A673 (cell line): ENCODE measurements around the gene GPR27. TPM values are rescaled to one million over a fixed set of nuclear protein-coding genes. Genes with fewer than 3 reads are reported as not detected.
A peak's percentile ranks its signal among the peaks of the same experiment; 100 is the strongest.

Experiments
- BruUV-seq: library from RNA; stranded (reverse); fragments of 400-500 nt; replicated peaks from 2 replicates; lab custom pipeline; 2021; lab: Mats Ljungman, UMichigan
- CTCF ChIA-PET: fragments of 300-600 bp; sonication (Branson Sonifier 250); formaldehyde crosslinking; loops from one replicate; lab custom pipeline; 2022; ENCODE audit warnings: antibody characterized with exemption; lab: Charles Lee
- POLR2A ChIA-PET: fragments of 300-600 bp; sonication (Branson Sonifier 250); formaldehyde crosslinking; loops from one replicate; lab custom pipeline; 2022; ENCODE audit warnings: antibody characterized with exemption; ENCODE audit not compliant: low non-redundant PET; lab: Charles Lee
- DNase-seq: peaks from one replicate; pipeline ENCODE4 v3.0.0-alpha.2; 2015; ENCODE audit warnings: low spot score
- H3K27ac ChIP-seq: fragments of 200-600 bp; sonication (generic); 2 replicates; pipeline ENCODE4 v1.5.1; 2016; ENCODE audit warnings: mixed run types, low read depth, mild to moderate bottlenecking, mixed read lengths, antibody characterized with exemption, low read length; ENCODE audit not compliant: poor library complexity, severe bottlenecking
- H3K27me3 ChIP-seq: fragments of 200-600 bp; sonication (generic); replicated peaks from 2 replicates; pipeline ENCODE4 v1.6.1; 2017; ENCODE audit warnings: mixed run types, low read depth, mild to moderate bottlenecking, mixed read lengths, antibody characterized with exemption, low read length; ENCODE audit not compliant: insufficient read depth, poor library complexity
- H3K36me3 ChIP-seq: fragments of 200-600 bp; sonication (generic); 2 replicates; pipeline ENCODE4 v1.6.1; 2016; ENCODE audit warnings: mixed run types, mild to moderate bottlenecking, mixed read lengths, antibody characterized with exemption, low read length; ENCODE audit not compliant: insufficient read depth, poor library complexity, severe bottlenecking
- H3K4me1 ChIP-seq: fragments of 200-600 bp; sonication (generic); 2 replicates; pipeline ENCODE4 v1.6.1; 2017; ENCODE audit warnings: mixed run types, mild to moderate bottlenecking, mixed read lengths, antibody characterized with exemption, low read length; ENCODE audit not compliant: insufficient read depth, poor library complexity, severe bottlenecking
- H3K4me3 ChIP-seq: fragments of 200-600 bp; sonication (generic); 2 replicates; pipeline ENCODE4 v1.5.1; 2016; ENCODE audit warnings: low read depth, mixed run types, mild to moderate bottlenecking, mixed read lengths, low read length; ENCODE audit not compliant: poor library complexity, severe bottlenecking
- H3K9me3 ChIP-seq: fragments of 200-600 bp; sonication (generic); 2 replicates; pipeline ENCODE4 v1.6.1; 2016; ENCODE audit warnings: mixed run types, low read depth, mild to moderate bottlenecking, mixed read lengths, antibody characterized with exemption, low read length; ENCODE audit not compliant: poor library complexity, severe bottlenecking
- CTCF ChIP-seq: fragments of 300-800, 200-600 bp; sonication (generic); conservative IDR thresholded peaks from 2 replicates; pipeline ENCODE4 v1.5.1; 2017; ENCODE audit warnings: low read depth, mild to moderate bottlenecking, antibody characterized with exemption, low read length, moderate library complexity, mixed read lengths
- EZH2 ChIP-seq: fragments of 200-600 bp; sonication (generic); IDR thresholded peaks from 2 replicates; pipeline ENCODE4 v1.6.1; 2017; ENCODE audit warnings: borderline replicate concordance, low read depth, mild to moderate bottlenecking, mixed read lengths, antibody characterized with exemption, low read length; ENCODE audit not compliant: poor library complexity, severe bottlenecking
- intact Hi-C: fragments of 100-400 bp; cut with micrococcal nuclease; formaldehyde crosslinking; loops from one replicate; pipeline ENCODE4 v1.10.0; 2022; ENCODE audit not compliant: unreplicated experiment
- total RNA-seq: library from RNA; stranded (reverse); gene quantifications from 2 replicates; pipeline ENCODE4 v1.2.3, GENCODE V29; 2021

GPR27 gene
- total RNA-seq, 1 experiment from 2014 or later: 6.4 TPM

GRCh38 chr3:71784914-71785531 is 31.4 kb downstream of the GPR27 start, which contains the start of gene PROK2:
Gene PROK2 (minus strand): TSS chr3:71785148. CDS start chr3:71785052, 96 bp downstream.
- BruUV-seq: no TSS peak
- POLR2A ChIA-PET: no interaction called here

GRCh38 chr3:71785532-71786216 is 32.0 kb downstream of the GPR27 start:
- no peaks in the 10 kb centered on the region for H3K9me3 ChIP-seq
- no peak overlapping the region for H3K27ac ChIP-seq
- no TSS peak for BruUV-seq
- peak overlapping the region; percentile 48 for H3K4me3 ChIP-seq
- CTCF ChIA-PET: no interaction called here
- H3K4me1 ChIP-seq: peaks cover 4% of the 10 kb centered on the region
- no peak for DNase-seq
- H3K27me3 ChIP-seq: peaks cover 30% of the 10 kb centered on the region
- no peak for TF ChIP-seq CTCF
- TF ChIP-seq EZH2: no peak
- H3K36me3 ChIP-seq: no peaks in the 10 kb centered on the region
- POLR2A ChIA-PET: no interaction called here
- intact Hi-C loops: no loop called here

More at GRCh38 chr3:71784914-71785531, 31.4 kb downstream of the GPR27 start, which contains the start of gene PROK2:
- H3K9me3 ChIP-seq: no peaks in the 10 kb centered on the region
- CTCF ChIA-PET: no interaction called here
- H3K27me3 ChIP-seq: peaks cover 30% of the 10 kb centered on the region
- peaks cover 4% of the 10 kb centered on the region for H3K4me1 ChIP-seq
- intact Hi-C loops: no loop called here
- H3K4me3 ChIP-seq: peak within 1 kb of the TSS; percentile 48
- H3K27ac ChIP-seq: no peak within 1 kb of the TSS
- TF ChIP-seq CTCF (no peak), EZH2 (no peak)
- peak; percentile 32 for DNase-seq
- H3K36me3 ChIP-seq: no peaks in the 10 kb centered on the region

GRCh38 chr3:71786217-71786549 is 32.5 kb downstream of the GPR27 start:
- BruUV-seq: no TSS peak
- DNase-seq: no peak
- POLR2A ChIA-PET: no interaction called here
- Histone ChIP-seq H3K27me3 (peaks cover 30% of the 10 kb centered on the region), H3K4me3 (no peak overlapping the region), H3K27ac (no peak overlapping the region), H3K36me3 (no peaks in the 10 kb centered on the region), H3K9me3 (no peaks in the 10 kb centered on the region), H3K4me1 (peaks cover 4% of the 10 kb centered on the region)
- CTCF ChIA-PET: no interaction called here
- no peak for TF ChIP-seq EZH2
- no peak for TF ChIP-seq CTCF
- intact Hi-C loops: no loop called here
